Stimulated activated CD4-positive, alpha-beta T cell treated with anti-CD3 and anti-CD28 coated beads, TNF-alpha, amount 100 ng/mL, for 48 hours (primary cell): ENCODE measurements around the gene DDX23.

ENCODE experiments used
- DNase-seq, 3 donors: peaks; one replicate each; pipeline ENCODE4 v3.0.0-alpha.2; 2020; ENCODE audit warnings: low read depth in 3 of 3

The DDX23 gene

GRCh38 chr12:48823281-48823680 is 28.7 kb downstream of the DDX23 start:
- DNase-seq, result no peak

GRCh38 chr12:48822711-48823110 is 29.3 kb downstream of the DDX23 start:
- no peak for DNase-seq

DNA sequence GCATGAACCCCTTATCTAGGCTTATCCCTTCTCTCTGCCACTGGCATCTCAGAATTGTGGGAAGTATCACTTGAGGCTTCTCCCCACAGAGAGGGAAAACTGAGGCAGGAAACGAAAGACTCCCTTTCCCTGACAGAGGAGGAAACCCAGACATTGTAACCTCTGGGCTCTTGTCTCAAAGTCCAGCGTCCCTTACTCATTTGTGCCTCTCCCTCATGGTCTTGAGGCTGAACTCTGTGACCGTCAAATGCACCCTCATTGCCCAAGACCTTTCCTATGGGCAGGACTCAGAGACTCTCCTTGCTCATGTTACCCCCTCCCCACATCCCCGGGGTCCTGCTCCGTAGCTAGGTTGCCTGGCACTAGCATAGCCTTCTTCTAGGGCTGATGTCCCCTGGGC is 29.8 kb downstream of the DDX23 start:
- no peak for DNase-seq

DNA sequence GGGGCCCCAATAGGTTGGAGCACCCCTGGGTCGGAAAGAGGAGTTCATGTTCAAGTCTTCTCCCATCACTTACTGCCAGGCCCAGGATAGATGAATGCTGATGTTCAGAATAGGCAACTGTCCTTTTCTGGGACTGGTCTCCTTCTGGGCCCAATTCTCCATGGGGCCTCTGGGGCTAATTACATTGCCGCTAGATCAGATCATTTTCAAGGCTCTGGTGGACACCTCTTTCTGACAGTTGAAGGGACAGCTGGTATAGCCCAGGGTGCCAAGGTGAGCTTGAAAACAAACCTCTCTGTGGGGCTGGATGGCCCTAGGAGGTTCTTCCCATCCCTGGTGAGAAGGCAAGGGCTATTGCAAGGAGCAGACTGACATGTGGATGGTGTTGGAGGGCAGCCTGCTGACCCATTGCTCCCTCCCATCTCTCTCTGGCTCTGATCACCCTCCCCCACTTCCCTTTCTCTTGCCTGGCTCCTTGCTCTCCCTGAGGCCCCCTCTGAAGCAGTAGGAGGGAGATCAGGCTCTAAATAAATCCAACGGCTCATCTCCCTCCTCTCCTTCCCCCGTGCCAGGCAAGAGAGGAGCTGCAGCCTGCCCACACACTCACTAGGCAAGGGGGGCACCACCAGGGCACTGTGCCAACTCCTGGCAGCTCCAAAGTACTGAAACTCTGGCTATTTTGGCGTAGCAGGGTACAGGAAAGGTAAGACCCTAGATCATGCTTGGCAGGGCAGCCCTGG is 31.8 kb downstream of the DDX23 start:
- no peak for DNase-seq

GRCh38 chr12:48818831-48819590 is 33.0 kb downstream of the DDX23 start:
- DNase-seq, result no peak

DNA sequence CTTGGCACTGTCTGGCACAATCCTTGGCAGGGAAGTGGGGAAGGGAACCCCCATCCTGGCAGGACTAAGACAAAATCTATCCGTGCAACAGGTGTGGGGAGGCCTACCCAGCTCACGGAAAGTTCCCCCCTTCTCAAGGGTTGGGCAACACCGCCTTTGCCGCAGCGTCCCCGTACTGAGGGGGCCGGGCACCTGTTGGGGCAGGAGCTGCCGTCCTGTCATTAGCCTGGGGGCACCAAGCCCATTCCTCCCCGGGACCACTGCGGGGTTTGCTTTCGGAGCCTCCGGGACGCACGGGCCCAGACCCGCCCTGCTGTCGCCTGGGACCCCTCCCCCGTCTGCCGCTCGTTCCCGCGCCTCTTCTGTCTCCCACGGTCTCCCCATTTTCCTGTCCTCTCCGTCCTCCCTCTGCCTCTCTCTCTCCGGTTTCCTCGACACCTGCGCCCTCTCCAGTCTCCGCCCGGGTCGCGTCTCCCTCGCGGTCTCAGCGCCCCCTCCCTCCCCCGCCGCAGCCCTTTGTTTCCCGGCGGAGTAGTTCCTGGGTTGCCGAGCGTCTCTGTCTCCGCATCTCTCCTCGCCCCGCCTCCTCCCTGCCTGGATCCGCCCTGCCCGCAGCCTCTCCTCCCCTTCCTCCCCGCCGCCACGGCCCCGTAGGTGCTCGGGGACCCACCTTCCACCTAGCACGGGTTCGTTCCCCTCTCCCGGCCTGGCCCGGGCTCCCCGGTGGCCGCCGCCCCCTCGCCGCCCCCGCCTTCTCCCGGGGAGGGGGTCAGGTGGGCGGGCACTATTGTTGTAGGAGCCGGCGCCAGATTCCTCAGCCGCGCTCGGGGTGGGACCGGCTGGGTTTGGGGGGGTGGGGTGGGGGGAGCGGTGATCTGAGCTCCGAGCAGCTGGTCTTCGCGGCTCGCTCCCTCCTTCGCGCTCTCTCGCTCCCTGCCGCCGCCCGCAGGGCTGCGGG is 33.8 kb downstream of the DDX23 start, which contains the start of gene CACNB3:
Gene CACNB3, plus strand, starts transcription at position 624 of the 958 bp plus-strand sequence. CDS start 434 bp downstream, outside the sequence.
- DNase-seq, result peak; percentile 49 to 79 (median 49)

DNA sequence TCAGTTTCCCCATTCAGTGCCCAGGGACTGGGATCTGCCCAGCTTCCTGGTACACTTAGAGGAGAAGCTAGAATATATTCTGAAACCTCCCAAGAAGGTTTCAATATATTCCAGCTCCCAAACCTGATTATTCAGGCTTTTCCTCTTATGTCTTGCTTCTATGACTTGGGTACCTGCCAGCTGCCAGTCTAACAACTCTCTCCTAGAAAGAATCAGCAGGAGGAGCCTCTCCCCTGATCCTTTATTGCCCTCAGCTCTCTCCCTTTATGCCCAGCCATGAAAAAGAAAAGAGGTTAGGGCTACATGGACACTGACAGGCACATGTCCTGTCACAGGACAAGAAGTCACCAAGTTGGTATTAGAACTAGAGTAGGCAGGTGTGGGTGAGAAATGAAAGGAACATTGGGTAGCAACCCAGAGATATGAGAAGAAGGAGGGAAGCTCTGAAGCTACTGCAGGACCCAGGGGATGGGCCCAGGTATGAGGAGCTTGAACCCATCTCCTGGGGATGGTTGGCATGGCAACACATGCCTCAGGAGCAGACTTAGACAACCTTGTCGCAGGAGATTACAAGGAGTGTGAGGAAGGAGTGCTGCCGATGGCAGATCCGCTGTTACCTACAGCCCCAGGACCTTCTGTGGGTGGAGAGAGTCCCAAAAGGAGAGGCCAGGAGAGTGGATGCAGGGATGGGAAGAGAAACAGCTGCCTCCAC is 35.7 kb downstream of the DDX23 start:
- DNase-seq, result no peak

GRCh38 chr12:48815126-48816110 is 36.5 kb downstream of the DDX23 start:
- DNase-seq, result peak in 2 of 3 donors; percentile 16 to 41

GRCh38 chr12:48814262-48815125 is 37.5 kb downstream of the DDX23 start:
- peak; percentile 49 to 78 (median 72) for DNase-seq

DNA sequence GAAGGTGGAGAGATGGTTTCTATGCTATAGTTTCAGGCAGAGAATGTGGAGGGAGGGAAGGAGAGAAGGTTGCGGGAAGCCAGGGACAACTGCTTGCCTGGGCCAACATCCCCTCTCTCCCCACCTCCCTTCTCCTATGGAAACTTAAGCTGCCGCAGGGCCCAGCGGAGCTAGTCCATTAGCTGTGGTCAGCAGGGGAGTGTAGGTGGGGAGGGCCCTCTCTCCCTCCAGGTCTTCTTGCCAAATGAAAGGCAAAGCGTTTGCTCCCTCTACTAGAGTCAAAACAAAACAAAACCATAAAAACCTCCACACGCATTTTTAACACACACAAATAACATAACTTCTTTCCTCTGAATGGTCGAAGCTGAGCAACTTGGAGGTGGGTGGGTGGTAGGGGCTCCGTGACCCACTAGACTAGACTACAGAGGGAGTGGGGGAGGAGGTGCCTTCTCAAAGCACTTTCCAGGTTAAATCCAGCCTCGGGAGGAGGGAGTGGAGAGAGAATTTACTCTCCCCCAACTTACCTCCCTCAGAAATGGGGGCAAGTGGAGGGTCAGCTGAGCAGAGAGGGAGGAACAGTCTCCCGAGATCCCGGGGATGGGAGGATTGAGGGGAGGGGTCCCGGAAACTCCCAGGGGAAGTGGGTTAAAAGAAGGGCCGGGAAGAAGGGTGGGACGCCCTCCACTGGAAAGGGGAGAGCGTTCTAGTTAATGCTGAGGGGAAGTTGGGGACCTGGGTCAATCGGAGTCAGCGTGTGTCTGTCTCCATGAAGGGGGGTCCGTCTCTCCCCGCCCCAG is 38.3 kb downstream of the DDX23 start:
- DNase-seq, result no peak

DNA sequence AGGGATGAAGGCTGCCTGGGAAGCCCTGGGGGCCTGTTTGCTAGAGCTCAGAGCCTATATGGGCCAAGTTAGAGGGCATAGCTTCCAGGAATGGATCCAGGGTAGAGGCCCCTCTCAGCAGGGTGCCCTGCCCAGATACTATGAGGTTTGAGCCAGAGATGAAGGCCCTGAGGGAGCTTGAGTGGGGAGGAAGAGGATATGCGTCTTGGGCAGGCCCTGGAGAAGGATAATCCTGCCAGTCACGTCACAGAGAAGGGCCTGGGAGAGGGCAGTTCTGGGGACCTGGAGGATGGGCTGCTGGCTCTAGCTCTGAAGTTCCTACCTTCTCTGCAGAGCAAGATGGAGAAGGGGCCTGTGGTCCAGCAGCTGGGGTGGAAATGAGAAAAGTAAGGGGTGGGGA is 39.6 kb downstream of the DDX23 start:
- DNase-seq, result no peak

DNA sequence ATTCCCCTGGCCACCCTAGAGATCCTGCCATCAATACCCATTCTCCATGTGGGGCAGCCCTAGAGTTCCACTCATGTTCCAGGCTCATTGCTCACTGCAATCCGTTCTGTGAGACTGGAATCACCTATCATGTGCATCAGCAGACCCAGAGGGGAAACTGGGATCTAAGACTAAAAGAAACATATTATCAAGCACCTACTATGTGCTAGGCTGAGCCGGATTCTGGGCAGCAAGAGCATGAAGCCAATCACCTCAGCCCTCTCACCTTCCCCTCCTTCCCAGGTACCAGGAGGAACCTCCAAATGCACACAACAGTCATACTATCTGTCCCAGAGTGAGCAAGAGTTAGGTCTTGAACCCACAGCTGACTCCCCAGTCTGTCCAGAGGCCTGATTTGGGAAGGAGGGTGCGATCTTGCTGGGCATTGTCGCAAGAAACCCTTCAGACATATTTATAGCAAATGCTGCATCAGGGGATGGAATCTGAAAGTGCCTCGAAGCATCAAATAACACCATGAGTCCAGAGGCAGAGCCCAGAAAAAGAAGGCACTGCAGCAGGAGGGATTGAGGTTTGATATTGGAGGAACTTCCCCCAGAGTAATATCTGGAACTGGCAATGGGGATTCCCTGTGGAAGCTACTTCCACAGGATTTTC is 40.4 kb downstream of the DDX23 start:
- DNase-seq, result no peak

DNA sequence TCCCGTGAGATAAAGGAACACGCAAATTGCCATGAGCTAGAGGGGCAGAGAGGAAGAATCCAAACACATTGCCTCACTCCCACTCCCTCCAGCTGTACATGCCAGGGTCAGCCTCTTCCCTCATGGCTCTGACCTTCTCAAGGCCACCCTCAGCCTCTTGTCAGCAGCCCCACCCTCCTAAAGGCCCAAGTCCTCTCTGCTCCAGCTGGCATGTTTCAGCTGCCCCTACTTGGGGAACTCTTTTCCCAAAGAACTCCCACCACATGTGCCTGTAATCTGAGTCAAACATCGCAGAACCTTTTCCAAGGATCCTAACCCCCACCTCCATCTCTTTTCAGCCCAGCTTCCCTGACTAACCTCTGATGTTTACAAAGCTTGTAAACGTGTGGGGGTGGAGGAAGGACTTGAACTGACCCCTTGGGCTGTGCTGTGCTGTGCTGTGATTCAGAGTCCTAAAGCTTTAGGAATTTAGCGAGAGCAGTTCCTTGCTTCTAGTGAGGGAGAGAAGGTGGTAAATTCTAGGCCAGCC is 41.0 kb downstream of the DDX23 start:
- no peak for DNase-seq

DNA sequence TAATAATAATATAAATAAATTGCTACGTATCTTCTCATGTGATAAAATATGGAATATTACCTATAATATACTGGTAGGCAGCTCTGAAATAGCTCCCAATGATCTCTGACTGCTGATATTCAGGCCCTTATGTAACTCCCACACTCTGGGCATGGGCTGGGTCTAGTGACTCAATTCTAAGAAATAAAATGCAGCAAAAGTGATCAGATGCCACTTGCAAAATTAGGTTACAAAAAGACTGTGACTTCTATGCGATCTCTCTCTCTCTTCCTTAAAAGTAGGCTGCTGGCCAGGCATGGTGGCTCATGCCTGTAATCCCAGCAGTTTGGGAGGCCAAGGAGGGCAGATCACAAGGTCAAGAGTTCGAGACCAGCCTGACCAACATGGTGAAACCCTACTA is 44.0 kb downstream of the DDX23 start:
- no peak for DNase-seq

DNA sequence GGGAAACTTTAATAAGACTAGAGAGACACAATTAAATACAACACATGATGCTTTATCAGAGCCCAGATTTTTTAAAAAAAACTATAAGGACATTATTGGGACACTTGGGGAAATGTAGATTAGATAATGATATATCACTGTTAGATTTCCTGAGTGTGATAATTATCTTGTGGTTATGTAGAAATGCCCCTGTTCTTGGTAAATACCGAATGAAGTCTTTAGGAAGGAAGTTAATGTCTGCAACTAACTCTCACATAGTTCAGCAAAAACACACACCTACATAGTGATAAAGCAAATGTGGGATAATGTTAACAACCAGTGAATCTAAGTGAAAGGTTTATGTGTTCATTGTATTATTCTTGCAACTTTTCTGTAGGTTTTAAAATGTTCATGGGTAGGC is 48.3 kb downstream of the DDX23 start:
- DNase-seq, result no peak

GRCh38 chr12:48800971-48801370 is 51.0 kb downstream of the DDX23 start:
- DNase-seq, result no peak

GRCh38 chr12:48800457-48800856 is 51.5 kb downstream of the DDX23 start:
- no peak for DNase-seq
